ENCODE measurements around the gene VGLL4.

- TF ChIP-seq EZH2phosphoT487 (IDR thresholded peaks at IDR 0.05; ENCODE audit: insufficient read depth, low read depth): no peak
- TF ChIP-seq EZH2 (IDR thresholded peaks at IDR 0.05; ENCODE audit: insufficient read depth, poor library complexity, severe bottlenecking): no peak
These were observed 20.8 kb downstream of the VGLL4 start for GRCh38 chr3:11622586-11623550.

Data from GM23248 (cell line).